ENCODE measurements around the gene TMEM114. TPM values are rescaled to one million over a fixed set of nuclear protein-coding genes. Genes with fewer than 3 reads are reported as not detected.
A peak's percentile ranks its signal among the peaks of the same experiment; 100 is the strongest.

The TMEM114 gene
- total RNA-seq, 1 experiment from 2014 or later = not detected

GRCh38 chr16:8583199-8583598 lies 7.1 kb downstream of the TMEM114 start:
- H3K4me2 ChIP-seq (ENCODE audit: low read length) = no peak overlapping the region; the same call in 1 of the 2 replicates
- H3K9ac ChIP-seq (ENCODE audit: low read length) = no peak overlapping the region
- ChIA-PET RAD21 (ENCODE audit: low non-redundant PET in 1 of 2, low total read pairs in 2 of 2, uncharacterized antibody in 2 of 2, unreplicated experiment in 2 of 2) (no interaction called here), POLR2A (interaction anchor here (1.5 kb wide), 2 partner anchors 9 to 11 kb away, joined by 4 read pairs; no protein-coding TSS in a partner anchor), CTCF (interaction anchor here (0.8 to 1.6 kb wide), 2 partner anchors 10 to 14 kb away, joined by 3 to 10 read pairs; no protein-coding TSS in a partner anchor)
- no TSS peak for BruUV-seq (replicated peaks)
- H3K27ac ChIP-seq (ENCODE audit: low read depth, low read length) = no peak overlapping the region
- H3K4me1 ChIP-seq (ENCODE audit: control insufficient read depth in 1 of 2, insufficient read depth in 2 of 2, low read length in 2 of 2) = peaks cover 0 to 13% of the 10 kb centered on the region in 2 experiments; a peak in 2 of 4 replicates
- DNase-seq (ENCODE audit: low read depth, low spot score) (no peak), ATAC-seq (peak; percentile 58)
- no peaks in the 10 kb centered on the region for H3K79me2 ChIP-seq (ENCODE audit: insufficient read depth, low read length)
- no peaks in the 10 kb centered on the region for H3K9me3 ChIP-seq (ENCODE audit: control insufficient read depth in 1 of 2, insufficient read depth in 1 of 2, low read depth in 1 of 2, low read length in 2 of 2)
- no peaks in the 10 kb centered on the region for H4K20me1 ChIP-seq (ENCODE audit: insufficient read depth)
- H3K27me3 ChIP-seq (ENCODE audit: insufficient read depth, low read length) = no peaks in the 10 kb centered on the region
- TF ChIP-seq ZNF274 (IDR thresholded peaks at IDR 0.05; ENCODE audit: low read depth, low read length) = no peak
- TF ChIP-seq JUND (IDR thresholded peaks at IDR 0.05) = 0 out of 2 replicates have a peak, but pooled peaks have one; percentile 12
- intact Hi-C loops (cut with micrococcal nuclease) = no loop called here
- no peak overlapping the region for H3K4me3 ChIP-seq (replicated peaks in 1 of 2; ENCODE audit: low read depth in 1 of 2, low read length in 2 of 2)
- no peaks in the 10 kb centered on the region for H3K36me3 ChIP-seq (ENCODE audit: control insufficient read depth in 1 of 2, insufficient read depth in 2 of 2, low read length in 2 of 2)
- no peaks in the 10 kb centered on the region for H3K9me2 ChIP-seq (ENCODE audit: insufficient read depth)
- no peak overlapping the region for H2AFZ ChIP-seq (ENCODE audit: low read depth, low read length, poor library complexity, severe bottlenecking)

- Histone ChIP-seq H3K4me1 (ENCODE audit: control insufficient read depth in 1 of 2, insufficient read depth in 2 of 2, low read length in 2 of 2) (peaks cover 0 to 13% of the 10 kb centered on the region in 2 experiments; a peak in 2 of 4 replicates), H3K4me2 (ENCODE audit: low read length) (no peak overlapping the region), H3K9me3 (ENCODE audit: control insufficient read depth in 1 of 2, insufficient read depth in 1 of 2, low read depth in 1 of 2, low read length in 2 of 2) (no peaks in the 10 kb centered on the region), H3K79me2 (ENCODE audit: insufficient read depth, low read length) (no peaks in the 10 kb centered on the region), H4K20me1 (ENCODE audit: insufficient read depth) (no peaks in the 10 kb centered on the region), H3K9me2 (ENCODE audit: insufficient read depth) (no peaks in the 10 kb centered on the region), H2AFZ (ENCODE audit: low read depth, low read length, poor library complexity, severe bottlenecking) (no peak overlapping the region), H3K27ac (ENCODE audit: low read depth, low read length) (no peak overlapping the region), H3K27me3 (ENCODE audit: insufficient read depth, low read length) (no peaks in the 10 kb centered on the region), H3K36me3 (ENCODE audit: control insufficient read depth in 1 of 2, insufficient read depth in 2 of 2, low read length in 2 of 2) (no peaks in the 10 kb centered on the region), H3K9ac (ENCODE audit: low read length) (no peak overlapping the region), H3K4me3 (replicated peaks in 1 of 2; ENCODE audit: low read depth in 1 of 2, low read length in 2 of 2) (no peak overlapping the region)
- ChIA-PET CTCF (interaction anchor here (1.9 kb wide), 1 partner anchor 10 kb away, joined by 4 read pairs; no protein-coding TSS in a partner anchor), RAD21 (ENCODE audit: low non-redundant PET in 1 of 2, low total read pairs in 2 of 2, uncharacterized antibody in 2 of 2, unreplicated experiment in 2 of 2) (no interaction called here), POLR2A (no interaction called here)
- intact Hi-C loops (cut with micrococcal nuclease) = no loop called here
- no TSS peak for BruUV-seq (replicated peaks)
- ATAC-seq (no peak), DNase-seq (ENCODE audit: low read depth, low spot score) (no peak)
- TF ChIP-seq CTCF (IDR thresholded peaks at IDR 0.05 in 2 of 3, conservative IDR thresholded peaks at IDR 0.05 in 1 of 3; ENCODE audit: borderline replicate concordance in 1 of 3, insufficient read depth in 1 of 3, low read depth in 2 of 3, low read length in 2 of 3) = no peak
- no peak for TF ChIP-seq CBX3 (IDR thresholded peaks at IDR 0.05; ENCODE audit: low read depth)
Measured at GRCh38 chr16:8581831-8582580, 8.3 kb downstream of the TMEM114 start.

Measured in HCT116 (cell line).